Measurements from ENCODE around the gene COL8A1.

Gene COL8A1

GRCh38 chr3:99669879-99670555 is 31.6 kb downstream of the COL8A1 start:
- DNase-seq (ENCODE audit: low read depth in 2 of 2, low spot score in 1 of 2), result no peak

- no peak for DNase-seq (ENCODE audit: low read depth in 2 of 2, low spot score in 1 of 2)
Measured at GRCh38 chr3:99670556-99670950, 32.2 kb downstream of the COL8A1 start.

GRCh38 chr3:99674086-99674789 is 35.8 kb downstream of the COL8A1 start:
- no peak for DNase-seq (ENCODE audit: low read depth in 2 of 2, low spot score in 1 of 2)

GRCh38 chr3:99678023-99678422 is 39.6 kb downstream of the COL8A1 start:
- no peak for DNase-seq (ENCODE audit: low read depth in 2 of 2, low spot score in 1 of 2)

- no peak for DNase-seq (ENCODE audit: low read depth in 2 of 2, low spot score in 1 of 2)
Measured at GRCh38 chr3:99678896-99679295, 40.5 kb downstream of the COL8A1 start.

GRCh38 chr3:99681512-99681911 is 43.1 kb downstream of the COL8A1 start:
- DNase-seq (ENCODE audit: low read depth in 2 of 2, low spot score in 1 of 2), result no peak

- DNase-seq (ENCODE audit: low read depth in 2 of 2, low spot score in 1 of 2), result no peak
Measured at GRCh38 chr3:99681976-99682375, 43.6 kb downstream of the COL8A1 start.

GRCh38 chr3:99683465-99683864 is 45.1 kb downstream of the COL8A1 start:
- DNase-seq (ENCODE audit: low read depth in 2 of 2, low spot score in 1 of 2), result no peak

- DNase-seq (ENCODE audit: low read depth in 2 of 2, low spot score in 1 of 2), result no peak
Measured at GRCh38 chr3:99683876-99684275, 45.5 kb downstream of the COL8A1 start.

- no peak for DNase-seq (ENCODE audit: low read depth in 2 of 2, low spot score in 1 of 2)
Measured at GRCh38 chr3:99684644-99685043, 46.2 kb downstream of the COL8A1 start.

- DNase-seq (ENCODE audit: low read depth in 2 of 2, low spot score in 1 of 2), result no peak
Measured at GRCh38 chr3:99686469-99686868, 48.1 kb downstream of the COL8A1 start.

GRCh38 chr3:99686955-99687612 is 48.7 kb downstream of the COL8A1 start:
- no peak for DNase-seq (ENCODE audit: low read depth in 2 of 2, low spot score in 1 of 2)

- no peak for DNase-seq (ENCODE audit: low read depth in 2 of 2, low spot score in 1 of 2)
Measured at GRCh38 chr3:99690761-99691369, 52.5 kb downstream of the COL8A1 start.

GRCh38 chr3:99693636-99694035 is 55.2 kb downstream of the COL8A1 start:
- DNase-seq (ENCODE audit: low read depth in 2 of 2, low spot score in 1 of 2), result no peak

- no peak for DNase-seq (ENCODE audit: low read depth in 2 of 2, low spot score in 1 of 2)
Measured at GRCh38 chr3:99696497-99696896, 58.1 kb downstream of the COL8A1 start.

- DNase-seq (ENCODE audit: low read depth in 2 of 2, low spot score in 1 of 2), result no peak
Measured at GRCh38 chr3:99697250-99697649, 58.9 kb downstream of the COL8A1 start.

- DNase-seq (ENCODE audit: low read depth in 2 of 2, low spot score in 1 of 2), result no peak
Measured at GRCh38 chr3:99698932-99699331, 60.5 kb downstream of the COL8A1 start.

GRCh38 chr3:99699841-99700240 is 61.4 kb downstream of the COL8A1 start:
- DNase-seq (ENCODE audit: low read depth in 2 of 2, low spot score in 1 of 2), result no peak

- no peak for DNase-seq (ENCODE audit: low read depth in 2 of 2, low spot score in 1 of 2)
Measured at GRCh38 chr3:99700631-99701268, 62.4 kb downstream of the COL8A1 start.

- no peak for DNase-seq (ENCODE audit: low read depth in 2 of 2, low spot score in 1 of 2)
Measured at GRCh38 chr3:99702953-99703943, 64.9 kb downstream of the COL8A1 start.
